Stomach smooth muscle (tissue), 2 donors: Measurements from ENCODE around the gene NFIA.

ENCODE experiments used
- H3K27ac ChIP-seq: one replicate; pipeline ENCODE4 v1.7.0; 2013; ENCODE audit warnings: mild to moderate bottlenecking, low read length, inconsistent platforms
- H3K27me3 ChIP-seq, 2 donors: one replicate each; pipeline ENCODE4 v1.7.0; 2013; ENCODE audit warnings: low read length in 2 of 2; ENCODE audit not compliant: insufficient read depth in 2 of 2, control insufficient read depth in 1 of 2
- H3K36me3 ChIP-seq, 2 donors: one replicate each; pipeline ENCODE4 v1.7.0; 2013; ENCODE audit warnings: low read length in 2 of 2; ENCODE audit not compliant: control insufficient read depth in 2 of 2, insufficient read depth in 2 of 2
- H3K4me1 ChIP-seq: one replicate; pipeline ENCODE4 v1.7.0; 2013; ENCODE audit warnings: low read length; ENCODE audit not compliant: control insufficient read depth, insufficient read depth
- H3K4me3 ChIP-seq, 2 donors: one replicate each; pipeline ENCODE4 v1.7.0; 2013; ENCODE audit warnings: low read length in 2 of 2
- H3K9ac ChIP-seq, 2 donors: one replicate each; pipeline ENCODE4 v1.7.0; 2013; ENCODE audit warnings: low read length in 2 of 2, mild to moderate bottlenecking in 1 of 2
- H3K9me3 ChIP-seq, 2 donors: one replicate each; pipeline ENCODE4 v1.7.0; 2013; ENCODE audit warnings: low read length in 2 of 2; ENCODE audit not compliant: control insufficient read depth in 2 of 2
- donor health status: healthy.
- donor health status: Pancreatic carcinoma.

Gene NFIA

GRCh38 chr1:61085206-61085982 is 3.0 kb downstream of the NFIA start:
- Histone ChIP-seq H3K4me3 (peak overlapping the region; percentile 75 to 90), H3K27ac (peak overlapping the region; percentile 2), H3K4me1 (peaks cover 14% of the 10 kb centered on the region)

DNA sequence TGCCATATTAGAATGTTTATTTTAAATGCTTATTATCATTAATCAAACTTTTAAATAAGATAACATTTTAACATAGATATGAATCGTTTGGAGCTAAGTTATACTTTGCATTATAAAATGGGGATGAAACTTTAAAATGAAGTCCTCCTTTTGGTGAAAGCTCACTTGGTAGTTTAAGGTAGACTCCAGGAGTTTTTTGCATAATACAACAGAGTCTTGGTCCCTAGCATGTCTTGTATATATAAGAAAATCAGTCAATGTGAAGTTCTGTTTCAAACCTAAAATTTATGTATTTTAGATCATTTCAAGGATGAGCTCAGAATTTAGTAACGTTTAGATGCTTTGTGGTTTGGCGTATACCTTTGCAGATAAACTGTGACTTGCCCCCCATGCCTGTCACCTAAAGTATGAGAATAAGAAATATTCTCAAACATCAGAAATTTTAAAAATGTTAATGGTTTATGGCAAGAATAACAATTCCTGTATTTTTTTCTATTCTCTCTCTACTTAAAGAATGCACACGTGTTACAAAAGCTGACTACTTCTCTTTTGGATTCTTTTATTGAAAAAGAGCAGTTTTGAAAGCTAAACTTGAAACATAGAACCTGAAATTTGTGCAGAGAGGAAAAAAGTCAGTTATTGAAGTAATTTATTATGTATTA is 3.8 kb downstream of the NFIA start:
- Histone ChIP-seq H3K9me3 (no peaks in the 10 kb centered on the region), H3K4me1 (peaks cover 8% of the 10 kb centered on the region), H3K9ac (peak overlapping the region in 1 of 2 donors; percentile 84), H3K36me3 (peaks cover 5 to 8% of the 10 kb centered on the region in 2 donors), H3K4me3 (peak overlapping the region; percentile 75 to 90), H3K27me3 (no peaks in the 10 kb centered on the region), H3K27ac (peak overlapping the region; percentile 2)

More at GRCh38 chr1:61085206-61085982, 3.0 kb downstream of the NFIA start:
- Histone ChIP-seq H3K9me3 (no peaks in the 10 kb centered on the region), H3K9ac (peak overlapping the region; percentile 21 to 84), H3K36me3 (peaks cover 5 to 8% of the 10 kb centered on the region in 2 donors), H3K27me3 (no peaks in the 10 kb centered on the region)

GRCh38 chr1:61087571-61087970 is 5.2 kb downstream of the NFIA start:
- peaks cover 4% of the 10 kb centered on the region for H3K4me1 ChIP-seq
- H3K4me3 ChIP-seq: peak overlapping the region; percentile 5 to 47
- peaks cover 5 to 8% of the 10 kb centered on the region in 2 donors for H3K36me3 ChIP-seq
- peak overlapping the region; percentile 65 for H3K27ac ChIP-seq
- H3K27me3 ChIP-seq: no peaks in the 10 kb centered on the region
- H3K9ac ChIP-seq: peak overlapping the region in 1 of 2 donors; percentile 46
- H3K9me3 ChIP-seq: no peaks in the 10 kb centered on the region

GRCh38 chr1:61088163-61088974 is 6.0 kb downstream of the NFIA start:
- H3K27me3 ChIP-seq: no peaks in the 10 kb centered on the region
- no peak overlapping the region for H3K9ac ChIP-seq
- H3K4me3 ChIP-seq: peak overlapping the region in 1 of 2 donors; percentile 9
- peaks cover 4% of the 10 kb centered on the region for H3K4me1 ChIP-seq
- peaks cover 5 to 8% of the 10 kb centered on the region in 2 donors for H3K36me3 ChIP-seq
- no peaks in the 10 kb centered on the region for H3K9me3 ChIP-seq
- H3K27ac ChIP-seq: peak overlapping the region; percentile 65

DNA sequence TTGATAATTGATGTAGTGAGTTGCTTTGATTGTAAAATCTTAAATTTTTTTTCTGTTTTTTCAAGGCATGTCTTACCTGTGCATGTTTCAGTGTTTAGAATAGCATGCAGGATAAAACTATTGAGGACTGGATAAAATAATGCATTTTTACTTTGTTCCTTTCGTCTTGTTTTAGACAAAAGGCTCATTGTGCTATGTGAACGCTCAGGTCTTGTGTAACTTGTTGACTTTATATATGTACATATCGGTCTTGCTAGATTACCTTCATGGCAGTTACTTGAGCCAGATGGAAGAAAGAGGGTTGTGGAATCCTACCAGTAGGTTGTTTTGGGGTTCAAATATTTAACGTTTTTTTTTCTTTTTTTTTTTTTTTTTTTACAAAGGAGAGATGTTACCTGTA is 7.0 kb downstream of the NFIA start:
- no peaks in the 10 kb centered on the region for H3K27me3 ChIP-seq
- peaks cover 5 to 8% of the 10 kb centered on the region in 2 donors for H3K36me3 ChIP-seq
- no peak overlapping the region for H3K27ac ChIP-seq
- no peak overlapping the region for H3K4me3 ChIP-seq
- H3K9me3 ChIP-seq: no peaks in the 10 kb centered on the region
- peaks cover 9% of the 10 kb centered on the region for H3K4me1 ChIP-seq
- H3K9ac ChIP-seq: no peak overlapping the region

- Histone ChIP-seq H3K9ac (no peak overlapping the region), H3K4me1 (peaks cover 9% of the 10 kb centered on the region)
Measured at GRCh38 chr1:61089741-61090140, 7.4 kb downstream of the NFIA start.

GRCh38 chr1:61090546-61091202 is 8.3 kb downstream of the NFIA start:
- no peaks in the 10 kb centered on the region for H3K9me3 ChIP-seq
- H3K9ac ChIP-seq: no peak overlapping the region
- peak overlapping the region in 1 of 2 donors; percentile 1 for H3K4me3 ChIP-seq
- H3K27me3 ChIP-seq: no peaks in the 10 kb centered on the region
- H3K4me1 ChIP-seq: peaks cover 9% of the 10 kb centered on the region
- peaks cover 5 to 8% of the 10 kb centered on the region in 2 donors for H3K36me3 ChIP-seq
- H3K27ac ChIP-seq: no peak overlapping the region

More at GRCh38 chr1:61089741-61090140, 7.4 kb downstream of the NFIA start:
- no peak overlapping the region for H3K27ac ChIP-seq
- peaks cover 5 to 8% of the 10 kb centered on the region in 2 donors for H3K36me3 ChIP-seq
- H3K4me3 ChIP-seq: no peak overlapping the region
- no peaks in the 10 kb centered on the region for H3K9me3 ChIP-seq
- no peaks in the 10 kb centered on the region for H3K27me3 ChIP-seq

DNA sequence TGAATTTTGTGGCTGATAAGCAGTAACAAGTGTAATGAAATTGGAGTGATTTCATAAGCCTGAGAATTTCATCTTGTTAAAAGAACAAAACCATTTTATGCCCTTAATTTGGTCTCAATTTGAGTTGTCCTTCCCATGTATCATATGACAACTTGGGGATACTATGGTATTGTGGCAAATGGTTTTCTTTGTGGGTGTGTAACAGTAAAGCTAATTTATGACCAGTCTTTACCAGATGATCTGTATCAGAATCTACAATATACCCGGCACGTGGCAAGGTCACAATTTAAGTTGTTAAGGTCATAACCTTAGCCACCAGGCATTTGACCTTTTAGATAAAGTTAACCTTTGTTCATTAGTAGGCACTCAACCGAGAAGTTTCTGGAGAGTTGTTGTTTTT is 9.1 kb downstream of the NFIA start:
- Histone ChIP-seq H3K27ac (no peak overlapping the region), H3K9me3 (no peaks in the 10 kb centered on the region), H3K36me3 (peaks cover 5 to 8% of the 10 kb centered on the region in 2 donors), H3K4me1 (peaks cover 9% of the 10 kb centered on the region), H3K4me3 (peak overlapping the region in 1 of 2 donors; percentile 23), H3K27me3 (no peaks in the 10 kb centered on the region), H3K9ac (no peak overlapping the region)

- H3K9ac ChIP-seq: no peak overlapping the region
- H3K36me3 ChIP-seq: peaks cover 5 to 8% of the 10 kb centered on the region in 2 donors
- H3K9me3 ChIP-seq: no peaks in the 10 kb centered on the region
- peak overlapping the region in 1 of 2 donors; percentile 32 for H3K4me3 ChIP-seq
- H3K27ac ChIP-seq: no peak overlapping the region
- H3K27me3 ChIP-seq: no peaks in the 10 kb centered on the region
- peaks cover 9% of the 10 kb centered on the region for H3K4me1 ChIP-seq
Measured at GRCh38 chr1:61092642-61093041, 10.3 kb downstream of the NFIA start.
